SK-N-SH treated with all-trans-retinoic acid at 6 μM for 48 hours (cell line): ENCODE data around the gene OLFM1.

ENCODE experiments used
- ARNTL ChIP-seq: fragments of 450-650 bp; formaldehyde crosslinking; IDR thresholded peaks from 2 replicates; pipeline ENCODE4 v1.5.0; 2020; ENCODE audit warnings: low read depth, mild to moderate bottlenecking, moderate library complexity, borderline replicate concordance
- BACH2 ChIP-seq: fragments of 250-450 bp; sonication (Bioruptor Pico); IDR thresholded peaks from 2 replicates; pipeline ENCODE4 v1.9.0; 2021; ENCODE audit warnings: mild to moderate bottlenecking, borderline replicate concordance
- CSRNP3 ChIP-seq: fragments of 250-450 bp; sonication (Bioruptor Pico); IDR thresholded peaks from 2 replicates; pipeline ENCODE4 v1.5.1; 2021; ENCODE audit warnings: mild to moderate bottlenecking, moderate library complexity
- PATZ1 ChIP-seq: fragments of 250-450 bp; sonication (Bioruptor Pico); IDR thresholded peaks from 2 replicates; pipeline ENCODE4 v1.8.0; 2020; ENCODE audit warnings: mild to moderate bottlenecking, moderate library complexity, borderline replicate concordance
- RARB ChIP-seq: fragments of 250-450 bp; sonication (Bioruptor Pico); IDR thresholded peaks from 2 replicates; pipeline ENCODE4 v1.8.0; 2021; ENCODE audit warnings: mild to moderate bottlenecking, moderate library complexity
- SNAI2 ChIP-seq: fragments of 250-450 bp; sonication (Bioruptor Pico); IDR thresholded peaks from 2 replicates; pipeline ENCODE4 v1.5.0; 2020; ENCODE audit warnings: mild to moderate bottlenecking, moderate library complexity
- TCF4 ChIP-seq: fragments of 250-450 bp; sonication (Bioruptor Pico); IDR thresholded peaks from 2 replicates; pipeline ENCODE4 v1.8.0; 2021; ENCODE audit warnings: mild to moderate bottlenecking, moderate library complexity, borderline replicate concordance
- TSHZ2 ChIP-seq: fragments of 250-450 bp; sonication (Bioruptor Pico); IDR thresholded peaks from 2 replicates; pipeline ENCODE4 v1.5.0; 2020; ENCODE audit warnings: mild to moderate bottlenecking, moderate library complexity
- ZC3H10 ChIP-seq: fragments of 250-450 bp; sonication (Bioruptor Pico); IDR thresholded peaks from 2 replicates; pipeline ENCODE4 v1.5.1; 2021; ENCODE audit warnings: mild to moderate bottlenecking, moderate library complexity
- ZFP3 ChIP-seq: fragments of 250-450 bp; sonication (Bioruptor Pico); IDR thresholded peaks from 2 replicates; pipeline ENCODE4 v1.5.0; 2020; ENCODE audit warnings: mild to moderate bottlenecking, moderate library complexity
- ZFP30 ChIP-seq: fragments of 450-650 bp; formaldehyde crosslinking; IDR thresholded peaks from 2 replicates; pipeline ENCODE4 v1.5.0; 2022; ENCODE audit warnings: mild to moderate bottlenecking, moderate library complexity
- ZNF70 ChIP-seq: fragments of 450-650 bp; formaldehyde crosslinking; IDR thresholded peaks from 2 replicates; pipeline ENCODE4 v1.5.0; 2020; ENCODE audit warnings: mild to moderate bottlenecking, moderate library complexity
- ZNF8 ChIP-seq: fragments of 450-650 bp; formaldehyde crosslinking; IDR thresholded peaks from 2 replicates; pipeline ENCODE4 v1.5.0; 2020; ENCODE audit warnings: mild to moderate bottlenecking, moderate library complexity
- TF ChIP-seq, protein P1 (sequence below): fragments of 250-450 bp; sonication (Bioruptor Pico); IDR thresholded peaks from 2 replicates; pipeline ENCODE4 v1.5.1; 2020; ENCODE audit warnings: low read depth, mild to moderate bottlenecking, moderate library complexity

DNA sequence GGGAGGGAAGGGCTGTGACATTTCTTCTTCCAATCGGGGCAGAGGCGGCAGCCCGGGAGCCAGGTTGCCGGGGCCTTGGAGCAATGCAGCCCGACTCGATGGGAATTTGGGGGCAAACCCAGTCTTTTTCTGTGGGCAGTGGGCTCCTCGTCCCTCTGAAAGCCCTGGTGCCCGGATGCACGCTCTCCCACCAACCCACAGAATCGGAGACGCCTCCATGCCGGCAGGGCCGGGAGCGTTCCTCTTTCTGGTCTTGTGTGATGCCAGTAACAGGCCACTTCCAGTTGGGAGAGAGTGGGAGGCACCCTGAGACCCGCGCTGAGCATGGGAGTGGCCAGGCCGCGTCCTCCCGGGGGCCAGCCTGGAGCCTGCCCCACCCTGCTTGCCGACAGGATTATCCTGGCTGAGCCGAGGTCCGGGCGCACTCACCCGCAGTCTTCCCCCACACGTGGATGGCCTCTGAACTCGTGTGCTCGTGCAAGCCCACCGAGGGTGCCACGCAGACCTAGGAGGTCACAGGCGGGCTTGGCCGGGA lies 17.8 kb downstream of the OLFM1 start:
- TF ChIP-seq RARB (CRISPR knock-in tag) (no peak), ZFP3 (CRISPR knock-in tag) (no peak), ZFP30 (CRISPR knock-in tag) (no peak), ZNF70 (no peak), PATZ1 (CRISPR knock-in tag) (no peak), SNAI2 (CRISPR knock-in tag) (no peak), ZNF8 (CRISPR knock-in tag) (no peak), TSHZ2 (no peak), CSRNP3 (CRISPR knock-in tag) (no peak), ARNTL (CRISPR knock-in tag) (no peak), TCF4 (CRISPR knock-in tag) (no peak), BACH2 (CRISPR knock-in tag) (no peak), ZC3H10 (CRISPR knock-in tag) (no peak)
- TF ChIP-seq, protein P1, sequence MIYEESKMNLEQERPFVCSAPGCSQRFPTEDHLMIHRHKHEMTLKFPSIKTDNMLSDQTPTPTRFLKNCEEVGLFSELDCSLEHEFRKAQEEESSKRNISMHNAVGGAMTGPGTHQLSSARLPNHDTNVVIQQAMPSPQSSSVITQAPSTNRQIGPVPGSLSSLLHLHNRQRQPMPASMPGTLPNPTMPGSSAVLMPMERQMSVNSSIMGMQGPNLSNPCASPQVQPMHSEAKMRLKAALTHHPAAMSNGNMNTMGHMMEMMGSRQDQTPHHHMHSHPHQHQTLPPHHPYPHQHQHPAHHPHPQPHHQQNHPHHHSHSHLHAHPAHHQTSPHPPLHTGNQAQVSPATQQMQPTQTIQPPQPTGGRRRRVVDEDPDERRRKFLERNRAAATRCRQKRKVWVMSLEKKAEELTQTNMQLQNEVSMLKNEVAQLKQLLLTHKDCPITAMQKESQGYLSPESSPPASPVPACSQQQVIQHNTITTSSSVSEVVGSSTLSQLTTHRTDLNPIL = no peak
